K562 (cell line): ENCODE results near the gene XPR1. TPM values are rescaled to one million over a fixed set of nuclear protein-coding genes. Genes with fewer than 3 reads are reported as not detected.

Experiments
- ATF7 ChIP-seq: fragments of 450-650 bp; IDR thresholded peaks from 2 replicates; pipeline ENCODE4 v1.7.1; 2014; ENCODE audit warnings: mild to moderate bottlenecking, moderate library complexity
- EHMT2 ChIP-seq: fragments of 450-650 bp; IDR thresholded peaks from 2 replicates; pipeline ENCODE4 v1.6.1; 2018; ENCODE audit warnings: antibody characterized with exemption
- ETV1 ChIP-seq: fragments of 450-650 bp; conservative IDR thresholded peaks from 2 replicates; pipeline ENCODE4 v1.6.1; 2016; ENCODE audit warnings: missing genetic modification characterization, control low read depth, low read depth, missing compliant biosample characterization
- GABPB1 ChIP-seq: sonication (generic); formaldehyde crosslinking; IDR thresholded peaks from 2 replicates; pipeline ENCODE4 v1.8.0; 2022; ENCODE audit warnings: mild to moderate bottlenecking, missing genetic modification reagents
- KDM5B ChIP-seq: fragments of 200-600 bp; sonication (generic); IDR thresholded peaks from 2 replicates; pipeline ENCODE4 v1.6.1; 2012; ENCODE audit warnings: low read depth, mild to moderate bottlenecking, moderate library complexity, low read length, control low read depth, inconsistent platforms; ENCODE audit not compliant: insufficient replicate concordance
- LEF1 ChIP-seq: fragments of 450-650 bp; IDR thresholded peaks from 2 replicates; pipeline ENCODE4 v1.6.1; 2016; ENCODE audit warnings: mild to moderate bottlenecking
- MTF1 ChIP-seq: fragments of 250-450 bp; sonication (Bioruptor Pico); IDR thresholded peaks from 2 replicates; pipeline ENCODE4 v1.9.0; 2021; ENCODE audit warnings: moderate library complexity, mild to moderate bottlenecking, inconsistent platforms, borderline replicate concordance
- NFYB ChIP-seq: IDR thresholded peaks from 2 replicates; pipeline ENCODE4 v1.6.1; 2011; ENCODE audit warnings: mild to moderate bottlenecking, moderate library complexity; ENCODE audit not compliant: insufficient read length; ENCODE audit errors: extremely low read depth
- SMARCA4 ChIP-seq: fragments of 450-650 bp; IDR thresholded peaks from 2 replicates; pipeline ENCODE4 v1.6.1; 2016
- SMARCB1 ChIP-seq: IDR thresholded peaks from 2 replicates; pipeline ENCODE4 v1.6.1; 2011; ENCODE audit warnings: improper control_type of control experiment, low read depth; ENCODE audit not compliant: insufficient read length
- SRSF9 ChIP-seq: fragments of 200-400 bp; formaldehyde crosslinking; IDR thresholded peaks from 2 replicates; pipeline ENCODE4 v1.6.1; 2017; ENCODE audit warnings: low read depth, low read length, borderline replicate concordance
- ZBTB1 ChIP-seq: sonication (generic); formaldehyde crosslinking; IDR thresholded peaks from 2 replicates; pipeline ENCODE4 v1.8.1; 2023; ENCODE audit warnings: missing genetic modification reagents, low read depth, mild to moderate bottlenecking, borderline replicate concordance
- ZNF224 ChIP-seq: sonication (generic); formaldehyde crosslinking; IDR thresholded peaks from 2 replicates; pipeline ENCODE4 v1.8.0; 2022; ENCODE audit warnings: mild to moderate bottlenecking, missing genetic modification reagents
- ZNF253 ChIP-seq: fragments of 250-450 bp; sonication (Bioruptor Pico); conservative IDR thresholded peaks from 2 replicates; pipeline ENCODE4 v1.6.1; 2021; ENCODE audit warnings: mild to moderate bottlenecking
- ZNF785 ChIP-seq: fragments of 250-450 bp; sonication (Bioruptor Pico); IDR thresholded peaks from 2 replicates; pipeline ENCODE4 v1.4.0; 2020; ENCODE audit warnings: mild to moderate bottlenecking
- polyA plus RNA-seq, 8 experiments: library from polyadenylated mRNA; depleted of rRNA in 4 of 8; stranded (reverse) in 5 of 8; unstranded in 3 of 8; fragments of >200 nt; fragmentation: Nextera tagmentation in 2 of 8; fragmentation: Illumina TruSeq in 1 of 8; extraction: Ambion mirVana in 2 of 8; extraction: Trizol in 1 of 8; gene quantifications; 2 replicates each; pipeline versions ENCODE4 v1.2.1 to v1.2.3, GENCODE V29; 2011 to 2014; ENCODE audit warnings: inconsistent platforms in 1 of 8, missing spikeins in 1 of 8
- total RNA-seq, 7 experiments: library from RNA; depleted of rRNA in 6 of 7; stranded (reverse); fragments of >200 nt in 6 of 7; fragmentation: Illumina TruSeq in 2 of 7; extraction: Trizol in 2 of 7; gene quantifications; 2 replicates each; pipeline versions ENCODE4 v1.2.1 to v1.2.3, GENCODE V29; 2011 to 2021; ENCODE audit warnings: low replicate concordance in 1 of 7
- TF ChIP-seq, protein P1 (sequence below): fragments of 450-650 bp; formaldehyde crosslinking; IDR thresholded peaks from 2 replicates; pipeline ENCODE4 v1.4.0; 2020; ENCODE audit warnings: mild to moderate bottlenecking, moderate library complexity
- TF ChIP-seq, protein P2 (sequence below): fragments of 450-650 bp; formaldehyde crosslinking; IDR thresholded peaks from 2 replicates; pipeline ENCODE4 v1.4.0; 2020; ENCODE audit warnings: mild to moderate bottlenecking, moderate library complexity
- TF ChIP-seq, protein P3 (sequence below): sonication (generic); formaldehyde crosslinking; IDR thresholded peaks from 2 replicates; pipeline ENCODE4 v1.8.0; 2022; ENCODE audit warnings: mild to moderate bottlenecking, missing genetic modification reagents
- TF ChIP-seq, protein P4 (sequence below): fragments of 450-650 bp; IDR thresholded peaks from one replicate; pipeline ENCODE4 v1.6.1; 2018; ENCODE audit warnings: mild to moderate bottlenecking, moderate library complexity; ENCODE audit not compliant: partially characterized antibody
- TF ChIP-seq, protein P5 (sequence below): fragments of 250-450 bp; sonication (Bioruptor Pico); IDR thresholded peaks from 2 replicates; pipeline ENCODE4 v1.4.0; 2020

Gene XPR1
- total and polyA plus RNA-seq, 9 of the 15 experiments (the other 6 are each of a cell fraction or from before 2014, with no cell fraction given), result 3.0 to 66.2 (median 38.6) TPM

DNA sequence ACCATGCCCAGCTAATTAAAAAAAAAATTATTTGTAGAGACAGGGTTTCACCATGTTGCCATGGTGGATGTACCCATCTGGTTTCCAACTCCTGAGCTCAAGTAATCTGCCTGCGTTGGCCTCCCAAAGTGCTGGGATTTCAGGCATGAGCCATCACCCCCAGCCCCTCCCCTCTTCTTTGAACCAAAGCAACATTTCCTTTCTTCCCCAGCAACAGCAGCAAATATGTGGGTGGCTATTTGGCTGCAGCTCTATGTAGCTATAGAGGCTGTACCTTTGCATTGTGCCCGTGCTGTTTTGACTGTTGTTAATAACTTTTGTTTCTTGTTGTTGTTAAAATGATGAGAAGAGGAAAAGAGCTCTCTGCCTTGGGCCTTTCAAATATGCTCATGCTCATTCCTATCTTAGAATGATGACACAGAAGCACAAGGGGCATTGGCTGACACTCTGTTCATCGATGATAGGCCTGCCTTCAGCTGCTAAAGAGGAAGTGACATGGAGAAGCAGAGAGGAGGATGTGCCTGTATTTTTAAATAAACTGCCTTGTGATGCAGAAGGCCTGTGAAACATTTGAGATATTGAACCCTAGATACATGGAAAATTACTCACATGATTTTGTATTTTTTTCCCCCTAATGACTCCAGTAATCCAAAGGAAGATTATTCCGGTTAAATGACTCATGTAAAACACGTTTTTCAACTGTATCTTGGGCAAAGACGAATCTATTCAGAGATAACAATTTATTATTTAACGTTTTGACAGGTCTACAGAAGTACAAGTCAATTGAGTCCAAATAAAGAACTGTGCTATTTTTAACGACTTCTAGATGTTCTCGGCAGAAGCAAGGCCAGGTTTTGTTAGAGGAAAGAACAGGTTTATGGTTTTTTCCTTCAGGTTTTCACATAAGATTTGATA is 20.5 kb upstream of the XPR1 start (continued):
- TF ChIP-seq SMARCB1, result peak; percentile 27
- peak; percentile 82 for TF ChIP-seq ATF7
- TF ChIP-seq, protein P1, sequence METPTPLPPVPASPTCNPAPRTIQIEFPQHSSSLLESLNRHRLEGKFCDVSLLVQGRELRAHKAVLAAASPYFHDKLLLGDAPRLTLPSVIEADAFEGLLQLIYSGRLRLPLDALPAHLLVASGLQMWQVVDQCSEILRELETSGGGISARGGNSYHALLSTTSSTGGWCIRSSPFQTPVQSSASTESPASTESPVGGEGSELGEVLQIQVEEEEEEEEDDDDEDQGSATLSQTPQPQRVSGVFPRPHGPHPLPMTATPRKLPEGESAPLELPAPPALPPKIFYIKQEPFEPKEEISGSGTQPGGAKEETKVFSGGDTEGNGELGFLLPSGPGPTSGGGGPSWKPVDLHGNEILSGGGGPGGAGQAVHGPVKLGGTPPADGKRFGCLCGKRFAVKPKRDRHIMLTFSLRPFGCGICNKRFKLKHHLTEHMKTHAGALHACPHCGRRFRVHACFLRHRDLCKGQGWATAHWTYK (CRISPR knock-in tag), result peak; percentile 77; the same call in 1 of the 2 replicates
- TF ChIP-seq EHMT2, result peak; percentile 73
- TF ChIP-seq, protein P2, sequence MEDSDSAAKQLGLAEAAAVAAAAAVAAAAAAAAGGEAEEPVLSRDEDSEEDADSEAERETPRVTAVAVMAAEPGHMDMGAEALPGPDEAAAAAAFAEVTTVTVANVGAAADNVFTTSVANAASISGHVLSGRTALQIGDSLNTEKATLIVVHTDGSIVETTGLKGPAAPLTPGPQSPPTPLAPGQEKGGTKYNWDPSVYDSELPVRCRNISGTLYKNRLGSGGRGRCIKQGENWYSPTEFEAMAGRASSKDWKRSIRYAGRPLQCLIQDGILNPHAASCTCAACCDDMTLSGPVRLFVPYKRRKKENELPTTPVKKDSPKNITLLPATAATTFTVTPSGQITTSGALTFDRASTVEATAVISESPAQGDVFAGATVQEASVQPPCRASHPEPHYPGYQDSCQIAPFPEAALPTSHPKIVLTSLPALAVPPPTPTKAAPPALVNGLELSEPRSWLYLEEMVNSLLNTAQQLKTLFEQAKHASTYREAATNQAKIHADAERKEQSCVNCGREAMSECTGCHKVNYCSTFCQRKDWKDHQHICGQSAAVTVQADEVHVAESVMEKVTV (CRISPR knock-in tag), result peak; percentile 3; the same call in 1 of the 2 replicates
- peak; percentile 15 for TF ChIP-seq NFYB
- TF ChIP-seq LEF1, result peak; percentile 85
- TF ChIP-seq SRSF9, result no peak
- no peak for TF ChIP-seq MTF1 (CRISPR knock-in tag)
- TF ChIP-seq, protein P3, sequence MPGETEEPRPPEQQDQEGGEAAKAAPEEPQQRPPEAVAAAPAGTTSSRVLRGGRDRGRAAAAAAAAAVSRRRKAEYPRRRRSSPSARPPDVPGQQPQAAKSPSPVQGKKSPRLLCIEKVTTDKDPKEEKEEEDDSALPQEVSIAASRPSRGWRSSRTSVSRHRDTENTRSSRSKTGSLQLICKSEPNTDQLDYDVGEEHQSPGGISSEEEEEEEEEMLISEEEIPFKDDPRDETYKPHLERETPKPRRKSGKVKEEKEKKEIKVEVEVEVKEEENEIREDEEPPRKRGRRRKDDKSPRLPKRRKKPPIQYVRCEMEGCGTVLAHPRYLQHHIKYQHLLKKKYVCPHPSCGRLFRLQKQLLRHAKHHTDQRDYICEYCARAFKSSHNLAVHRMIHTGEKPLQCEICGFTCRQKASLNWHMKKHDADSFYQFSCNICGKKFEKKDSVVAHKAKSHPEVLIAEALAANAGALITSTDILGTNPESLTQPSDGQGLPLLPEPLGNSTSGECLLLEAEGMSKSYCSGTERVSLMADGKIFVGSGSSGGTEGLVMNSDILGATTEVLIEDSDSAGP, result peak; percentile 77; the same call in 1 of the 2 replicates
- no peak for TF ChIP-seq ZNF785 (CRISPR knock-in tag)
- peak; percentile 35; the same call in 1 of the 2 replicates for TF ChIP-seq ETV1 (tag)
- no peak for TF ChIP-seq ZNF253 (CRISPR knock-in tag)
- TF ChIP-seq, protein P4, sequence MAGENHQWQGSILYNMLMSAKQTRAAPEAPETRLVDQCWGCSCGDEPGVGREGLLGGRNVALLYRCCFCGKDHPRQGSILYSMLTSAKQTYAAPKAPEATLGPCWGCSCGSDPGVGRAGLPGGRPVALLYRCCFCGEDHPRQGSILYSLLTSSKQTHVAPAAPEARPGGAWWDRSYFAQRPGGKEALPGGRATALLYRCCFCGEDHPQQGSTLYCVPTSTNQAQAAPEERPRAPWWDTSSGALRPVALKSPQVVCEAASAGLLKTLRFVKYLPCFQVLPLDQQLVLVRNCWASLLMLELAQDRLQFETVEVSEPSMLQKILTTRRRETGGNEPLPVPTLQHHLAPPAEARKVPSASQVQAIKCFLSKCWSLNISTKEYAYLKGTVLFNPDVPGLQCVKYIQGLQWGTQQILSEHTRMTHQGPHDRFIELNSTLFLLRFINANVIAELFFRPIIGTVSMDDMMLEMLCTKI, result no peak
- TF ChIP-seq, protein P5, sequence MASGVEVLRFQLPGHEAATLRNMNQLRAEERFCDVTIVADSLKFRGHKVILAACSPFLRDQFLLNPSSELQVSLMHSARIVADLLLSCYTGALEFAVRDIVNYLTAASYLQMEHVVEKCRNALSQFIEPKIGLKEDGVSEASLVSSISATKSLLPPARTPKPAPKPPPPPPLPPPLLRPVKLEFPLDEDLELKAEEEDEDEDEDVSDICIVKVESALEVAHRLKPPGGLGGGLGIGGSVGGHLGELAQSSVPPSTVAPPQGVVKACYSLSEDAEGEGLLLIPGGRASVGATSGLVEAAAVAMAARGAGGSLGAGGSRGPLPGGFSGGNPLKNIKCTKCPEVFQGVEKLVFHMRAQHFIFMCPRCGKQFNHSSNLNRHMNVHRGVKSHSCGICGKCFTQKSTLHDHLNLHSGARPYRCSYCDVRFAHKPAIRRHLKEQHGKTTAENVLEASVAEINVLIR (CRISPR knock-in tag), result no peak
- TF ChIP-seq KDM5B, result peak; percentile 19
- no peak for TF ChIP-seq ZBTB1 (CRISPR knock-in tag)
- TF ChIP-seq SMARCA4, result peak; percentile 88
- TF ChIP-seq GABPB1 (CRISPR knock-in tag), result peak; percentile 77
- no peak for TF ChIP-seq ZNF224 (CRISPR knock-in tag)
